ENCODE measurements around the gene PITPNM1. TPM values are rescaled to one million over a fixed set of nuclear protein-coding genes. Genes with fewer than 3 reads are reported as not detected.

Gene PITPNM1
- total RNA-seq, 1 donor from 2014 or later, result 71.5 TPM

GRCh38 chr11:67503119-67504004 lies 1.8 kb downstream of the PITPNM1 start:
- Mint-ChIP-seq H3K9me3 (ENCODE audit: unreplicated experiment) (no peaks in the 10 kb centered on the region), H3K4me1 (ENCODE audit: low read depth, unreplicated experiment) (peaks cover 8% of the 10 kb centered on the region), H3K27me3 (ENCODE audit: low read depth, unreplicated experiment) (no peaks in the 10 kb centered on the region), H3K36me3 (ENCODE audit: low read depth, unreplicated experiment) (peaks cover 14% of the 10 kb centered on the region), H3K27ac (ENCODE audit: unreplicated experiment) (peak overlapping the region; percentile 18), H3K4me3 (ENCODE audit: unreplicated experiment) (peak overlapping the region; percentile 81)
- DNase-seq (ENCODE audit: low read depth), result no peak
- no peaks in the 10 kb centered on the region for H3K9me3 ChIP-seq (ENCODE audit: insufficient read depth, low read depth, low read length)
- H3K27ac ChIP-seq (ENCODE audit: low read depth, low read length), result peak overlapping the region; percentile 29
- H4K20me1 ChIP-seq (ENCODE audit: insufficient read depth, low read length), result peaks cover 46% of the 10 kb centered on the region
- peaks cover 2% of the 10 kb centered on the region for H3K36me3 ChIP-seq (ENCODE audit: insufficient read depth, low read length)
- TF ChIP-seq EZH2 (IDR thresholded peaks at IDR 0.05; ENCODE audit: insufficient read depth, low read length), result no peak
- TF ChIP-seq CTCF (IDR thresholded peaks at IDR 0.05; ENCODE audit: insufficient read depth, low read depth, low read length), result no peak
- H3K4me3 ChIP-seq (ENCODE audit: insufficient read depth, low read depth, low read length), result peak overlapping the region; percentile 78
- H3K4me2 ChIP-seq (ENCODE audit: low read length), result peak overlapping the region; percentile 87
- H3K79me2 ChIP-seq (ENCODE audit: insufficient read depth, low read length), result peaks cover 32% of the 10 kb centered on the region
- H3K27me3 ChIP-seq (ENCODE audit: insufficient read depth, low read length), result no peaks in the 10 kb centered on the region
- peaks cover 35% of the 10 kb centered on the region for H3K4me1 ChIP-seq (ENCODE audit: insufficient read depth, low read length)
- peak overlapping the region; percentile 85 for H3K9ac ChIP-seq (ENCODE audit: low read length)
- H2AFZ ChIP-seq (ENCODE audit: low read depth, low read length), result no peak overlapping the region
- no peak for FAIRE-seq

GRCh38 chr11:67502328-67502979 lies 2.7 kb downstream of the PITPNM1 start:
- no peak overlapping the region for H3K27ac Mint-ChIP-seq (ENCODE audit: unreplicated experiment)
- Histone ChIP-seq H4K20me1 (ENCODE audit: insufficient read depth, low read length) (peaks cover 43% of the 10 kb centered on the region), H3K9me3 (ENCODE audit: insufficient read depth, low read depth, low read length) (no peaks in the 10 kb centered on the region), H3K4me1 (ENCODE audit: insufficient read depth, low read length) (peaks cover 32% of the 10 kb centered on the region), H3K9ac (ENCODE audit: low read length) (no peak overlapping the region), H3K4me3 (ENCODE audit: insufficient read depth, low read depth, low read length) (no peak overlapping the region), H3K27me3 (ENCODE audit: insufficient read depth, low read length) (no peaks in the 10 kb centered on the region), H2AFZ (ENCODE audit: low read depth, low read length) (no peak overlapping the region), H3K27ac (ENCODE audit: low read depth, low read length) (no peak overlapping the region), H3K4me2 (ENCODE audit: low read length) (peak overlapping the region; percentile 87), H3K79me2 (ENCODE audit: insufficient read depth, low read length) (peaks cover 30% of the 10 kb centered on the region), H3K36me3 (ENCODE audit: insufficient read depth, low read length) (peaks cover 2% of the 10 kb centered on the region)
- H3K4me3 Mint-ChIP-seq (ENCODE audit: unreplicated experiment), result peak overlapping the region; percentile 58
- H3K27me3 Mint-ChIP-seq (ENCODE audit: low read depth, unreplicated experiment), result no peaks in the 10 kb centered on the region
- H3K9me3 Mint-ChIP-seq (ENCODE audit: unreplicated experiment), result no peaks in the 10 kb centered on the region
- TF ChIP-seq CTCF (IDR thresholded peaks at IDR 0.05; ENCODE audit: insufficient read depth, low read depth, low read length) (no peak), EZH2 (IDR thresholded peaks at IDR 0.05; ENCODE audit: insufficient read depth, low read length) (no peak)
- peaks cover 8% of the 10 kb centered on the region for H3K4me1 Mint-ChIP-seq (ENCODE audit: low read depth, unreplicated experiment)
- peaks cover 14% of the 10 kb centered on the region for H3K36me3 Mint-ChIP-seq (ENCODE audit: low read depth, unreplicated experiment)
- FAIRE-seq (no peak), DNase-seq (ENCODE audit: low read depth) (no peak)

Data from astrocyte (in vitro differentiated cells and primary cell).